GM04503 (cell line): ENCODE results near the gene DNAJB14.
"Not testable (repeated sequence)": the region's sequence is repeated elsewhere in the genome, so short reads cannot be mapped to it uniquely, and the experiment has no call there.

Experiments
- DNase-seq: peaks from one replicate; pipeline ENCODE4 v3.0.0-alpha.2; 2012; ENCODE audit warnings: low read depth

Gene DNAJB14

GRCh38 chr4:99946356-99947189 is at the start of gene DNAJB14:
DNAJB14 (minus strand) TSS chr4:99946618; CDS start chr4:99946571, 47 bp downstream.
- DNase-seq, result no peak

- no peak for DNase-seq
Observed at GRCh38 chr4:99991741-99992140, 45.3 kb upstream of the DNAJB14 start.

DNA sequence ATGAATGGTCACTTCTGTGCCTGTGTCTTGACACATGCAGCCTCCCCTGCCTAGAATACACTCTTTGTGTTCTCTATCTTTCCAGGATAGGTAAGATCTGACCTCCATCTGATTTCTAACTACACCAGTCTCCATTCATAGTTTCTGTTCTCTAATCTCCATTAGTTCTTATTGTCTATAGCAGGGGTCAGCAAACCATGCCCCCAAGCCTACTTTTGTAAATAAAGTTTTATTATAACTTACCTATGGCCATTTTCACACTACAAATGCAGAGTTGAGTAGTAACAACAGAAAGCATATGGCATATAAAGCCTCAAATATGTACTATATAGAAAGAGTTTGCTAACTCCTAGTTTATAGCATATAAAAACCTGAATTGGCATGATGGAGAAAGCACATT is 41.3 kb upstream of the DNAJB14 start:
- DNase-seq, result no peak

- no peak for DNase-seq
Observed at GRCh38 chr4:99986792-99987191, 40.4 kb upstream of the DNAJB14 start.

DNA sequence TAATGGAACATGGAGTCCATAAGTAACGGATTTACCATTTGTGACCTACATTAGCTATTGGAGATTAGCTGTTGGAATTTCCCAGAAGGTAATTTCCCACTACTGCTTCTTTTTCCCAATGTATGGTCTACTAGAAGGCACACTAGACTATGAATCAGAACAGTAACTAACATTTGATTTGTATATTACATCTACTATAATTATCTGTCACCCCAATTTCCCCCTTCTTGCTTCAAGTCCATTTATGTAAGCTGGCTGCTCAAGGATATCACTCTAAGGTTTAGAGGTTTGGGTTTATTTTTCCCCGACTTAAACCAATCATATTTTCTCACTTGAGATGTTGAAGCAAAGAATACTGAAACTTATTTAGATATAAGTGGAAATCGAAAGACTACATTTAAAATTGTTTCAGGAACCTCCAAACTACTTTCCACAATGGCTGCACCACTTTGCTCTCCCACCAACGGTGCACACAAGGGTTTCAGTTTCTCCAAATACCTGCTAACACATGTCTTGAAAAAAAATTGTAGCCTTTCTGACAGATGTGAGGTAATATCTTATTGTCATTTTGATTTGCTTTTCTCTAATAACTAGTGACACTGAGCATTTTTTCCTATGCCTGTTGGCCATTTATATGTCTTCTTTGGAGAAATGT is 37.0 kb upstream of the DNAJB14 start:
- DNase-seq, result no peak

DNA sequence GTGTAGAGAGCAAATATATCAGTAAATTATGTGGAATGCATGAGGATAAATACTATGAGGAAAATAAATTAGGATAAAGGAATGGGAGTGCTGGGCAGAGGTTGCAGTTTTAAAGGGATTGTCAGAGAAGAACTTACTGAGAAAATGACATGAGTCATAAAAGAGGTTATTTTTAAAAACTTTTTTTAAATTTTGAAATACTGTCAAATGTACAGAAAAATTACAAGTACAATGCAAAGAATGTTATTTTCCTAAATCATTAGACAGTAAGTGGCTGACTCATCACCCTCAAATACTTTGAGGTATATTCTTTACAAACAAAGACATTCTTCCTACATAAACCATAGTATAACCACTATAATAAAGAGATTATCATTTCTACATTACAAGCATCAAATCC is 33.5 kb upstream of the DNAJB14 start:
- no peak for DNase-seq

- DNase-seq, result no peak
Observed at GRCh38 chr4:99971453-99972111, 25.2 kb upstream of the DNAJB14 start.

- DNase-seq, result peak; percentile 58
Observed at GRCh38 chr4:99968330-99968729, 21.9 kb upstream of the DNAJB14 start.

- DNase-seq, result no peak
Observed at GRCh38 chr4:99966692-99967091, 20.3 kb upstream of the DNAJB14 start.

GRCh38 chr4:99965674-99966350 is 19.4 kb upstream of the DNAJB14 start:
- DNase-seq, result no peak

DNA sequence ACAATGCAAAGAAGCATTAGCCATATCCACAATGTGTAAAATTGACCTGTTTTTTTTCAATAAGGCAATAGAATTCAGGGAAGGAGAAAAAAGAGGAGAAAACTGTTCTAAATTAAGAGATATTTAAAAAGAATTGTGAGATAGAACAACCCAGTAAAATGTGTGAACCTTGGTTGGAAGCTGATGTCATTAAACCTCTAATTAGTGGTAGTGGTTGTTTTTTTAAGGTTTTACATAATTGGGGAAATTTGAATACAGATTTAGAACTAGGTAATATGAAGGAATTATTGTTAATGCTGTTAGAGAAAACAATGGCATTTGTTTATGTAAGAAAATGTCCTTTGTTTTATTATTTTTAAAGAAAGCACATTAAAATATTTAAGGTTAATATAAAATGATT is 18.8 kb upstream of the DNAJB14 start:
- DNase-seq, result no peak

- DNase-seq, result no peak
Observed at GRCh38 chr4:99961711-99962110, 15.3 kb upstream of the DNAJB14 start.

GRCh38 chr4:99960648-99961047 is 14.2 kb upstream of the DNAJB14 start:
- no peak for DNase-seq

GRCh38 chr4:99958207-99958606 is 11.8 kb upstream of the DNAJB14 start:
- not testable (repeated sequence) for DNase-seq

DNA sequence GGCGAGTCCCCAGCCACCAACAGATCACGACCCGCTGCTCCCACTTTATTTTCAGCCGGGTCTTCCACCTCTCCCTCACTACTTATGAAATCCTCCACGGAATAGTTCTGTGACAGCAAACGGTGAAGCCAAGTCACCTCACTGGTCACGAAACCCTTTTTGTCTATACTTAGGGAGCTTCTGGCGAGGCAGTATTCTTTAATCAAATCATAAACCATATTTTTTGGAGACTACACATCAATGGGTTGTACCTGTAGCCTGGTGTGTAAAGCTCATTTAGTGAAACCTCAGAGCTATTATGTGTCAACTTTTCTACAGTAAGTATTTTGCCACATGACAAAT is 4.5 kb upstream of the DNAJB14 start:
- no peak for DNase-seq

- DNase-seq, result peak; percentile 85
Observed at GRCh38 chr4:99949999-99950912, 3.8 kb upstream of the DNAJB14 start, which contains the start of gene H2AZ1. H2AZ1 (minus strand) TSS chr4:99950275; CDS start chr4:99950170, 105 bp downstream.

- DNase-seq, result peak; percentile 55
Observed at GRCh38 chr4:99949034-99949998, 2.9 kb upstream of the DNAJB14 start.

DNA sequence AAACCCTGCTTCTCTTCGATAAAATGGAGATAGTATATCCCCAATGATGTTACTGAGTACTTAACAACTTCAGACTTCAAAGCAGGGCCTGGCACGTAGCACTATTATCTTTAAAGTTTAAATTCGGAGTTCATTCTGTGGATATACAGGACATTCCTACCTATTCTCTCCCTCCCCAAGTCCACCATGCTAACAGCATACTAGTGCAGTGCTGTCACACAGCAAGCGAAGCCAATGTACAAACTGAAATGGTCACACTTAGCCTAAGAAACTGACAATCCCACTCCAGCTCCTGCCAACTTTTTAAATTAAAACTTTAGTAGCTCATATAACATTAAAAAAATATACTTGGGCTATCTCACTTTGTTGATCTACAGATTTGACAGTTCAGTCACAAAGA is 1.2 kb upstream of the DNAJB14 start:
- no peak for DNase-seq

- no peak for DNase-seq
Observed at GRCh38 chr4:99947190-99947578, 766 bp upstream of the DNAJB14 start.

- DNase-seq, result no peak
Observed at GRCh38 chr4:99945718-99946355, 581 bp downstream of the DNAJB14 start.
